ENCODE results near the gene SDR9C7.
"Not testable (repeated sequence)": the region's sequence is repeated elsewhere in the genome, so short reads cannot be mapped to it uniquely, and the experiment has no call there.

Gene SDR9C7

DNA sequence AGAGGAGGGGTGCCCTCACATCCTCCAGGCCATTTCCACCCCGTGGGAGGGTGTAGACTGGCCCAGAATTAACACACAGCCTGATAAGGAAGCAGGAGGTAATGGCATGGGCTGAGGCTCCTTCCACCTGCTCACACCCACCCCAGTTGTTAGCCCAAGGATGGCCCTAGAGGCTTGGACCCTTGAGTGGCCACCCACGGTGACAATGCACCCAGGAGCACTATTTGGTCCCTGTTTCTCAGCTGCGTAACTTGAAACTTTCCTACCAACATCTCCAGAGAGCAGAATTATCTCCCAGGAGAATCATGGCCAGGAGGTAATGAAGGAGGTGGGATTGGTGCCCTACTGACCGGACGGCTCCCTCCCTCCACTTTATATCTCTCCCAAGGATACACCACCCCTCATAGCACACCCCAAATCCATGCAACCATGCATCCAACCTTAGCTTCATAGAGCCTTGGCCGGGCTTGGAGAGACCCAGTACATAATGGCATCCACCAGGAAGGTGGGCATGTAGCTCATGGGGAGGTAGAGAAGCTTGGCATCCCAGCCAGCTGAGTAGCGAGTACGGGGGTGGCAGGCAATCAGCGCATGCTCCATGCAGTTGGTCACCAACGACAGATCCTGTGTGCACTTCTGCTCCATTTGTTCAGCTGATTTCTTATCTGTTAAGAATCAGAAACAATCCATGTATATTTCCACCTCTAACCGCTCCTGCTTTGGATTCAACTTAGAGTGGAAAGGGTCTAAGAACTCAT, 17.6 kb upstream of the SDR9C7 start:
- DNase-seq: no peak

DNA sequence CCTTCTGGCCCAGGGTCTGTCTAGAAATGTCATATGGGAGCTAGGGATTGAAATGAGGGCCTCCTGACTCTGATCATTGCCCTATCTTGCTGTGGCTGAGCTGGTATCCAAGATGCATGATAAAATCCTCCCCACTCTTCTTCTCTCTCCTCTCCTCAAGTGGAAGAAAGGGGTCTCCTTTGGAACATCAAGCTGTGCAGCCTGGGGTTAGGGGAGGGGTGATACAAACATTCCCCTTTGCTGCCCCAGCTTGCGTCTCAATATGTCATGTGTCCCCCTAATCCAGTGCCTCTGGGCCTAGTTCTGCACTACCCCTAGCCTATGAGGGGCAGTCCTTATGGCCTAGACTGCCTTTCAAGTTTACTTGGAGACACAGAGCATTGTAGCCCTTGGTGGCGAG, 14.7 kb upstream of the SDR9C7 start:
- DNase-seq: no peak

DNA sequence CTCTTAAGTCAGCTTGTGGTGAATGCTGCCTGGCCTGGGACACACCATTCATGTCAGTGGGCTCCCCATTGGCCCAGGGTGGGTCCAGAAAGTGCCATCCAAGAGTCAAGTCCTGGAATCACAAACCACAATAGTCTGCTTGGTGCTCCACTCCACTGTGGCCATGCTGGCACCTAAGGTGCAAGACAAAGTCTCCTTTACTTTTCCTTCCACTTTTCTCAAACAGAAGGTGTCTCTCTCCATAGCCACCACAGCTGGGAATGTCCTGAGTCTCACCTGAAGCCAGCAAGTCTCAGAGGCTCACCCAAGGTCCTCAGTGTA, 14.2 kb upstream of the SDR9C7 start:
- DNase-seq: no peak

DNA sequence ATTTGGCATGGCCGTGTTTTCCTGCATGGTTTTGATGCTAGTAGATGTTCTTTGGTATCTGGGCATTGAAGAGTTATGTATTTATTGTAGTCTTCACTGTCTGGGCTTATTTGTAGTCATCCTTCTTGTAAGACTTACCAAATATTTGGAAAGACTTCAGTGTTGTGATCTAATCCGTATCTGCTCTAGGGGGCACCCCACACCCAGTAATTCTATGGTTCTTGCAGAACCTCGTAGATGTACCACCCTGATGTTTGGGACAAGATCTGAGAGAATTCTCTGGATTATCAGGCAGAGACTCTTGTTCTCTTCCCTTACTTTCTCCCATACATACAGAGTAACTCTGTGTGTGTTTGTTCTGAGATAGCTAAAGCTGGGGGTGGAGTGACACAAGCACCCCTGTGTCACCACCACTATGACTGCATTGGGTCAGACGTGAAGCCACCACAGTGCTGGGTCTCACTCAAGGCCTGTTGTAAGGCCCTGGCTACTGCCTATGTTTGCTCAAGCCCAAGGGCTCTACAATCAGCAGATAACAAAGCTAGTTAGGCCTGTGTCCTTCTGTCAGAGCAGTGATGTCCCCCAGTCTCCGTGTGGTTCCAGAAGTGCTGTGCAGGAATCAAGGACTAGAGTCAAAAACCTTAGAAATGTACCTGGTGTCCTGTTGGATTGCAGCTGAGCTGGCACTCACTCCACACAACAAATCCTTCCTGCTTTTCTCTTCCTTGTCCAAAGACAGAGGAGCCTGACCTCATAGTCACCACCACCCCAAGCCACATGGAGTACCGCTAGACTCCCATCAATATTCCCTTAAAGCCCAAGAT, 13.6 kb upstream of the SDR9C7 start:
- no peak for DNase-seq

DNA sequence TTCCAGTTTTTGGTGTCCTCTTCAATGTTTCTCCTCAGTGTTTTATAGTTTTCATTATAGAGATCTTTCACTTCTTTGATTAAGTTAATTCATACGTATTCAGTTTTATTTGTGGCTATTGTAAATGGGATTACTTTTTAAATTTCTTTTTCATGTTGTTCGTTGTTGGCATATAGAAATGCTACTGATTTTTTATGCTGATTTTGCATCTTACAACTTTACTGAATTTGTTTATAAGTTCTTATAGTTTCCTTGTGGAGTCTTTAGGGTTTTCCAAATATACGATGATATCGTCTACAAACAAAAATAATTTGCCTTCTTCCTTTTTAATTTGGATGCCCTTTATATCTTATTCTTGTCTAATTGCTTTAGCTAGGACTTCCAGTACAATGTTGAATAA, 9.7 kb upstream of the SDR9C7 start:
- DNase-seq: no peak

DNA sequence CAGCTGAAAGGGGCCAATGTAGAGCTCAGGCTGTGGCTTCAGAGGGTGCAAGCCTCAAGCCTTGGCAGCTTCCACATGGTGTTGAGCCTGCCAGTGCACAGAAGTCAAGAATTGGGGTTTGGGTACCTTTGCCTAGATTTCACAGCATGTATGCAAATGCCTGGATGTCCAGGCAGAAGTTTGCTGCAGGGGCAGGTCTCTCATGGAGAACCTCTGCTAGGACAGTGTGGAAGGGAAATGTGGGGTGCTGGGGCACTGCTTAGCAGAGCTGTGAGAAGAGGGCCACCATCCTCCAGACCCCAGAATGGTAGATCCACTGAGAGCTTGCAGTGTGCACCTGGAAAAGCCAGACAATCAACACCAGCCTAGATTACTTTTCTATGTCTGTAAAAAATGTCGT, 9.2 kb upstream of the SDR9C7 start:
- not testable (repeated sequence) for DNase-seq

DNA sequence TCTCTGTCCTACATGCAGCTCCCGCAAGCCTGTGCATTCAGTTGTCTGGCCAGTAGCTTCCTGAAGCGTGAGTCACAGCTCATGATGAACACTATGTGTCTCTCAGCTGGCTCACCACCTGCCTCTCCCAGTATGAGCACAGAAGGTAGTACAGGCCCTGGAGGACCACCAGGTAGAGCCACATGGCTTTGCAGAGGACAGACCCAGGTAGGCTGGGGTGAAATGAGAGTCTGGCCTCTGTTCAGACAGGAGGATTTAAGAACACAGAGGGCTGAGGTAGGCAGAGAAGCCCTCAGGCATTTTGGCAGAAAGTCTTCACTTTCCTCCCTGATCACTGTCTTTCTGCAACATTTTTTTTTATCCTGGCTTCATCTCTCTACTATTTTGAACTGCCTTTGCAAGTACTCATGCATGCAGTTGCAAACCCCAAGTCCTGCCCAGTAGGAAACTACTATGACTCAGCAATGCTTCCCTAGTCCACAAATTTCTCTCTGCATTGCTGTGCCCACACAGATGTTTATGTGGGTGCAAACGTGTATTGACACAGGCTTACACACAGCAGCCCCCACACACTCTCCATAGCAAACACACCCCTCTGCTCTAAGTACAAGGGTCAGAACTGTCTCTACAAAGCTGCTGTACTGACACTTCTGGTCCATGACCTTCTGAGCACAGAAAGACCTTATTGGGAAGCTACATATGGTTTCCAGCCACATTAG, 7.2 kb upstream of the SDR9C7 start:
- DNase-seq: peak; percentile 59

DNA sequence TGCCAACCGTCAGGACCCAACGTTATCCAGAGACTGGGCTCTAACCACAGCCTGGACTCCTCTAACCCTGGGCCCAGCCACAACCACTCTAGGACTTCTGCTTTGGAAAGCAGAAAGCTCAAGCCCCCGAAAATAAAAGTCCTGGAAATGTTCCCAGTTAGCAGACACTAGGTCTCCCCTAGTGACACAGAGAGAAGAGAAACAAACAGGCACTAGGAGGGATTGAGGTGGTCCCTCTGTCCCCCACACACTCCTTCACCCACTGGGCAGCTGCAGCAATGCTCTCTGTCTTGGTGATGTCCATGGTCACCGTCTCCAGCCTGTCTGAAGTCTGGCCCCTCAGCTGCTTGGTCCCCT, 6.7 kb upstream of the SDR9C7 start:
- not testable (repeated sequence) for DNase-seq

GRCh38 chr12:56935752-56936151, 1.5 kb upstream of the SDR9C7 start:
- no peak for DNase-seq

- DNase-seq: no peak
These were observed 949 bp upstream of the SDR9C7 start for GRCh38 chr12:56935157-56935556.

DNA sequence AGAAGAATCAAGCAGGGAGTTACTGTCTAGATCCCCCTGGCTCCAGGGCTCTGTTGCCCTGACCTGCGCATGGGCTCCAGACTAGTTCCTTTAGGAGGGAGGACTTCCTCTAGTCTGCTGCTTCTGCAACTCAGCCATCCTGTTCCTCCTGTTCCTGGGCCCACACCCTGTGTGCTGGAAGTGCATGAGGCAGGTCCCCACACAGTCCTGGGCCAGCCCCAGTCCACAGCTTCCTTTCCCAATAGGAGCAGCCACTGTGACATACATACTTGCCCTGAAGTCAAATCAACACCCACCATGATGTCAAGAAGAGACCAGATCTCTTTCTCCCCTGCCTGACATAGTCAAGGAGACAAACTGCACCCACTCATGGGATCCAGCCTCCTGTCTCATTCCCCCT, 1.3 kb downstream of the SDR9C7 start:
- DNase-seq: no peak

DNA sequence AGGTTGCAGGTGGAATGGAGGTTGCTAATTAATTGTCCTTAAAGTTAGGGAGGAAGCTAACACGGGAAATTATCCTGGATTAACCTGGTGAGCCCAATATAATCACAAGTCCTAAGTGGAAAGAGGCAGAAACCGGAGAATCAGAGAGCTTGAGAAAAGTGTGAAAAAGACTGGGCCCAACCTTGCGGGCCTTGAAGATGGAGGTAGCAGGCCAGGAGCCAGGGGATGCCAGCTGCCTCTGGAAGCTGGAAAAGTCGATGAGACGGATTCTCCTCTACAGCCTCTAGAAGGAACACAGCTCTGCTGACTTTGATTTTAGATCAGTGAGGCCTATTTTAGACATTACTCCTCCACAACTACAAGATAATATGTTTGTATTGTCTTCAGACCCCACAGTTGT, 2.1 kb downstream of the SDR9C7 start:
- DNase-seq: no peak

GRCh38 chr12:56931474-56931978, 2.7 kb downstream of the SDR9C7 start:
- DNase-seq: peak; percentile 71

GRCh38 chr12:56930241-56930640, 4.0 kb downstream of the SDR9C7 start:
- DNase-seq: no peak

GRCh38 chr12:56929780-56930179, 4.4 kb downstream of the SDR9C7 start:
- no peak for DNase-seq

DNA sequence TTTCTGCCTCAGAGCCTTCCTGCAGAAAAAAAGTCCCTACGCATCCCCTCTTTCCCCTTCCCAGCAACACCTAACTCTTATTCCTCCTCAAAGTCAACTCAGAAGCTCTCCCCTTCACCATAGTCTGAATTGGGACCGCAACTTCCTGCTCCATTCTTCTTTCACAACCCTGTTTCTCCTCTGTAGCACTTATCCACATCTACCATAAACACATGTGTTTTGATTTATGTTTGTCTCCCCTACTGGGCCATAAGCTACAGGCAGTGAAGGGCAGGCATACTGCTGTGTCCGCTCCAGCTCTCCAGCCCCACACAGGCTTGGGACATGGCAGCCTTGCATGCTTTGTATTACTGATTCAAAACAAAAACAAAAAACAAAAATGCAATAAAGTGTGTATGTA, 5.9 kb downstream of the SDR9C7 start:
- DNase-seq: no peak

DNA sequence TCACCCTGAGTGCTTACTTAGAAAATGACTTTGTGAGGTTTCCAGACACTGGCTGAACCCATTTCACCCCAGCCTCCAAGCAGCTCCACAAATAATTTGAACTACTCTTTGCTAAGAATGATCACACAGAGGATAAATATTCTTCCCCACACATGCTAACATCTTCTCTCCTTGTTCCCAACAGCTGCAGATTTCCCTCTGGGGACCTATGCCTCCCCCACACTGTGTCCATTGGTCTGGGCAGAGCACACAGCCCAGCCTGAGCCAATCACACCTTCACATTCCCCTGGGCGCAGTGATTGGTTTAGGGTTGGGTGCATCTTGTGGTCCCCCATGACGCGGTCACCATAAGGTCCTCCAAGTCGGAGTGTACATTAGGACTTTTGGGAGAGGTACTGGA, 6.9 kb downstream of the SDR9C7 start:
- DNase-seq: no peak

- DNase-seq: no peak
These were observed 12.2 kb downstream of the SDR9C7 start for GRCh38 chr12:56922031-56922430.

- DNase-seq: no peak
These were observed 12.9 kb downstream of the SDR9C7 start for GRCh38 chr12:56921346-56921745.

- DNase-seq: not testable (repeated sequence)
These were observed 16.1 kb downstream of the SDR9C7 start for GRCh38 chr12:56918139-56918538.

DNA sequence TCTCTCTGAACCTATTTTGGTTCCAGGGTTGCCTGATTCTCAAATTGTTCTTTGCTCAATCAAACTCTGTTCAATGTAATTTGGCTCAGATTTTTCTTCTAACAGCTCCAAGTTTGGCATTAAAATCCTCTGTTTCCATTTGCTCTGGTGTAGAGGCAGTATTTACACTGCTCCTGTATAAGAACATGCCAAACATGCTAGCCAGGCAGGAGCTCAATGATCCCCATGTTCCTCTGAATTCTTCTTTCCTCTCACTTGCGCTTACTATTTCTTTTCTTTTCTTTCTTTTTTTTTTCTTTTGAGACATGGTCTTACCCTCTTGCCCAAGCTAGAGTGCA, 17.2 kb downstream of the SDR9C7 start:
- DNase-seq: no peak

DNA sequence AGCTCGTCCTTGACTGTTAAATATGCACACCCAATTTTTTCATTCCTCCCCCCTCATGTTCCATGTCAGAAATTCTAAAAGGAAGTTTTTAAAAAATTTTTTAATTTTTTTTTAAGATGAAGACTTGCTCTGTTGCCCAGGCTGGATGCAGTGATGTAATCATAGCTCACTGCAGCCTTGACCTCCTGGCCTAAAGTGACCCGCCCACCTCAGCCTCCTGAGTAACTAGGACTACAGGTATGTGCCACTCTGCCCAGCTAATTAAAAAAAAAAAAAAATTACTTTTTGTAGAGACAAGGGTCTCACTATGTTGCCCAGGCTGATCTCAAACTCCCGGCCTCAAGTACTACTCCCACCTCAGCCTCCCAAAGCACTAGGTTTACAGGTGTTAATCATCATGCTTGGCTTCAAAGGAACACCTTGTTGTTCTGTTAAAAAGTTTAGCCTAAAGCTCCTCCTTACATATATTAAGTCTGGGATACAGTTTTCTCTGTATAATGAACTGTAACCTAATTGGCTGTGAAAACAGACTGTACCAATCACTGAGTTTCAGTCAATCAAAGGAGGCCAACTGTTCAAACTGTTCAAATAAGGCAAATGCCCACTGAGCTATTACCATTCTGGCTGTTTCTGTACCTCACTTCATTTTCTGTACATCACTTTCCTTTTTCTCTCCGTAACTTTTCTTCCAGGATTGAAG, 17.8 kb downstream of the SDR9C7 start:
- no peak for DNase-seq

DNA sequence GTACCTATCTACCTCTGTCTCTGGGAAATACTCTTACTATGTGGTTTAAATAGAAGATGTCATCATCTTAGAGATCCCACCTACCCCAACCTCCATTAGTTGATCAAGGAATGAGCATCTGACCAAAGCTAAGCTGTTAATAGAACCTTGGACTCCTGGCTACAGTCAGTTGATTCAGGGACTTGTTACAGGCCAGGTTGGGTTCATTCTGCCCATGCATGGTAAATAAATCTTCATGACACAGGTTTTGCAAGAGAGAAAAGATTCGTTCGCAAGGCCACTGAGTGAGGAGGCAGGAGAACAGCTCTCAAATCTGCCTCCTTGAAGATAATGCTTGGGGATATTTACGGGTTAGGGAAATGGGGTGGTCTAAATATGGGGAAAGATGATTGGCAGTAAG, 19.5 kb downstream of the SDR9C7 start:
- DNase-seq: no peak

Data from fibroblast of skin of right biceps (primary cell).